Activated CD8-positive, alpha-beta memory T cell treated with anti-CD3 and anti-CD28 coated beads, Interleukin-2, amount 50 U/mL, for 4 hours (primary cell): Measurements from ENCODE around the gene SHISA5.
"Not testable (repeated sequence)": the region's sequence is repeated elsewhere in the genome, so short reads cannot be mapped to it uniquely, and the experiment has no call there.

Source experiments
- DNase-seq: peaks from one replicate; pipeline ENCODE4 v3.0.0-alpha.2; 2020

SHISA5 gene

DNA sequence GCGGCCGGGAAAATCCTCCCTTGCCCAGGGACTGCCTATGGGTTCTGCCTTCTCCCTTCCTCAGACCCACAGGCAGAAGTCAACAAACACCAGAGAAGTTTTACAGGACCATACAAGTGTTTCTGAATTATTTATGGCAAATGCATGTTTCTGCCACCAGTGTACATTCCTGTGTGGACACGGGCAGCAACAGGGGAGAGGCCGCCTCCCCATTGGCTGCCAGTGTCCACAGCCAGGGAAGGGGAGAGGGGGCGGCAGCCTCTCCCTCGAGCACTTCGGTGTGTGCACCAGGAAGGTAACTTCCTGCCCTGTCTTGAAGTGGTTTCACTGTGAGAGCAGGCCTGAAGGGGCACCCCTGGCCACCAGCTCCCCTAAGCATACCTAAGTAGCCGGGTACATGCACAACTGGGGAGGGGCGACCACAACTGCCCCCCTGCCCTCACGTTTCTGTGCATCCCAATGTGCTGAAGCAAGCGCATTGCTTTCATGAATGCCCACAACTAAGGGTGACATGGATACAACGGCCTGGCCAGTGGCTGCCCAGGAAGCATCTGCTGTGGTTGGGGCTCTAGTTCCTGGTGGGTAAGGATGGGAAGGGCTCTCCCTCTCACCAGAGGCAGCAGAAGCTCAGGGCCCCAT is 14.8 kb upstream of the SHISA5 start:
- no peak for DNase-seq

DNA sequence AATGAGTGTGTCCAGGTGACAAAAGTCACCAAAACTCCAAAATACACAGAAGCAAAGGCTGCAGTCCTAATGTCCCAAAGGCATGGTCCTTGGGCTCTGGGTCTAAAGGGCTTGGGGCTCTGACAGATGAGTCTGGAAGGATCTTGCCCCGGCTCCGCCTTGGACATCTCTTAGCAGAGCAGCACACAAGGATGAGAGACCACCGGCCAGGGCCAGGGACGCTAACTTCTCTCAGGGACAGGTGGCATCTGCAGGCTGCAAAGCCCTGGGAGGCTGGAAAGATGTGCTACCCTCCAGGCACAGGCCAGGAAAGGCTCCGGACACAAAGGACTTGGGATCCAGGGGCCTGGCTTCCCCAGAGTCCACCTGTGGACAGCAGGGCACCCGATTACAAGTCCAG is 14.1 kb upstream of the SHISA5 start:
- DNase-seq = no peak

DNA sequence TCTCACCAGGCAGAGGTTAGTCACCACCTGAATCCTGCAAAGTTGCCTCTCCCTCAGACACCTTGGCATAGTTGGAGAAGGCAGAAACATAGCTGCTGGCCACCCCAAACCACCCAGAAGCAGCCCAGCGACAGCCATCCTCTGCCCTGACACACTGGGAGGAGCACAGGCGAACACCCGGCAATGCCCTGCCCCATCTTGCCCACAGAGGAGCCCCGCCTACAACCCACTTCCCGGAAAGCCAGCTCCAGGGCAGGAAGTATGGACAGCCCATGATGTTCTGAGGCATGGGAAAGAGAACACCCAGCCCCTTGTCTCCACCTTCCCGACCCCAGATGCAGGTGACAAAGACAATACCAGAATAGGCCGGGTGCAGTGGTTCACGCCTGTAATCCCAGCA is 12.6 kb upstream of the SHISA5 start:
- DNase-seq = no peak

DNA sequence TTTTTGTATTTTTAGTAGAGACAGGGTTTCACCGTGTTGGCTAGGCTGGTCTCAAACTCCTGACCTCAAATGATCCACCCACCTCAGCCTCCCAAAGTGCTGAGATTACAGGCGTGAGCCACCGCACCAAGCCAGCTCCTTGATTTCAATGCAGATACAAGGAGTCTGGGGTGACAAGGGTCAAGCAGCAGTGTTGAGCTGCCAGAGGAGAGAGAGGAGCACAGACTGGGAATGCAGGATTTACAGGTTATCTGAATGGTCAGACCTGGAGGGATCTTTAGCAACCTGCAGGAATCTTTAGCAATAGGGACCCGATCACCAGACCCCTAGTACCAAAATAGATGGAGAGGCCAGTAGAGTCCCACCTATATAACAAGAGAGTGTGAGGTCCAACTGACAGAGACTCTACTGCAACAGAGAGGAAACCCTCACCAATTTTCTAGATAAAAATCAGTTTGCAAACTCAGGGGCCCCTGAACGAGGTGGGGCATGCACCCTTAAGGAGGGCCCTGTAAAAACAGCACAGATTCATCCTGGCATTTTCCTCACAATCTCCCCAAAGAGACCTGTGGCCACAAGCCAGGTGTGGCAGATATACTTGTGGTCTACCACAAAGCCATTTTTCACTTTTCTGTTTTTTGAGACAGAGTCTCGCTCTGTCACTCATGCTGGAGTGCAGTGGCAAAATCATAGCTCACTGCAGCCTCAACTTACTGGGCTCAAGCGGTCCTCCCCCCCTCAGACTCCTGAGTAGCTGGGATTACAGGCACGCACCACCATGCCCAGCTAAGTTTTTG is 10.7 kb upstream of the SHISA5 start:
- no peak for DNase-seq

DNA sequence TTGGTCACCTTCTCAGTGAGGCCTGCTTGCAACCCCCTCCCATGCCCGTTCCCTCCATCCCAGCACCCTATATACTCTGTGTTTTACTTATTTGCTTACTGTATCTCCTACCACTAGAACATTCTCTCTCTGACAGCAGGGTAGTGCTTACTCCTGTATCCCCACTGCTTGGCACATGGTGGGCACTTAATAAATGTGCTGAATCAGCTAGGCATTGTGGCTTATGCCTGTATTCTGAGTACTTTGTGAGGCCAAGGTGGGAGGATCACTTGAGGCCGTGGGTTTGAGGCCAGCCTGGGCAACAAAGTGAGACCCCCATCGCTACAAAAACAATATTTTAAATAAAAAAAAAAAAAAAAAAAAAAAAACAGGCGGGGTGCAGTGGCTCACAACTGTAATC is 7.6 kb upstream of the SHISA5 start:
- DNase-seq = no peak

DNA sequence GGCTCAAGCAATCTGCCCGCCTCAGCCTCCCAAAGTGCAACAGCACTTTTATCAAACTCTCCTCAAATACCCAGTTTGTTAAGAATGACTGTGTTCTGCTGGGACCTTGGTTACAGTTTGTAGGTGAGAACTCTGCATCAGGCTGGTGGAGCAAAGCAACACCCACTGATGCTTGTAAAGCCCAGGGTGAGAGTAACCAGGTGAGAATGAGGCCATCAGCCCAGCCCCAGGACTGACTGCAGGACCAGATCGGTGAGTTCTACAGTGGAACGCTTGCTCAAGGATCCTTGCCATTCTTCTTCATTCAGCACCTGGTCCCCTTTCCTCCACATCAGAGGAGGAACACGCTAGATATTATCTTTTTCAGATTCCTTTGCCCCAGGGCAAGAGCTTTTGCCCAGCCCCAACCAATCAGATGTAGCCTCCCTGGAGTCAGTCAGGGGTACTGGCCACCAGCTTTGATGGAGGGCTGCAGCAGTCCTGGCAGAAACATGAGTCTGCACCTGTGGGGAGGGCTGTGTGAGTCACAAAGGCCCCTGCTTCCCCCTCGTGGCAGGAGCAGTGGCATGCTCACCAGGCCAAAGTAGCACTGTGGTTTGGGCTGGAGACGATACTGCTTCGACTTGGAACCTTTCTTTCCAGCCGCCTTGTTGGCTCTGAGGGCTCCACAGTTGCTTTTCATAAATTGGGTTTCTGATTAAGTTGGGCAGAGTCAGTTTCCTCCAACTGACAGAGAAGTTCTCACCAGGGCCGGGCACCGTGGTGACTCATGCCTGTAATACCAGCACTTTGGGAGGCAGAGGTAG is 3.5 kb upstream of the SHISA5 start:
- DNase-seq = peak; percentile 75

DNA sequence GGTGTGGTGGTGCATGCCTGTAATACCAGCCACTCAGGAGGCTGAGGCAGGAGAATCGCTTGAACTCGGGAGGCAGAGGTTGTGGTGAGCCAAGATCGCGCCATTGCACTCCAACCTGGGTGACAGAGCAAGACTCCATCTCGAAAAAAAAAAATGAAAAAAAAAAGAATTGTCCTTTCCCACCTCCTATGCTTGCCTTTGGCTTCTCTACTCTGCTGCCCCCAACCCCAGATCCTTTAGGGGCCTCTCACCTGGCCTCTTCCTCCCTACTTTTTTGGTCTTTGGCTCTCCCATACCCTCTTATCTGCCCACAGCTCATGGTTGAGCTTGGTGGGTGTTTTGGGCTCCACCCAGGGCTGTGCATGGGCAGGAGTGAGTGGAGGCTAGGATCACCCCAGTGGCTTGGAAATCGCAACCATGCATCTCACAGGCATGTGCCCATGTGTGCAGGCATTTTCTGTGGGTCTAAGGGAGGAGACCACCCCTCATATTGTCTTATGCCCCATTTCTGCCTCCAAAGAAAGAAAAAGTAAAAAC is 2.1 kb upstream of the SHISA5 start:
- DNase-seq = no peak

DNA sequence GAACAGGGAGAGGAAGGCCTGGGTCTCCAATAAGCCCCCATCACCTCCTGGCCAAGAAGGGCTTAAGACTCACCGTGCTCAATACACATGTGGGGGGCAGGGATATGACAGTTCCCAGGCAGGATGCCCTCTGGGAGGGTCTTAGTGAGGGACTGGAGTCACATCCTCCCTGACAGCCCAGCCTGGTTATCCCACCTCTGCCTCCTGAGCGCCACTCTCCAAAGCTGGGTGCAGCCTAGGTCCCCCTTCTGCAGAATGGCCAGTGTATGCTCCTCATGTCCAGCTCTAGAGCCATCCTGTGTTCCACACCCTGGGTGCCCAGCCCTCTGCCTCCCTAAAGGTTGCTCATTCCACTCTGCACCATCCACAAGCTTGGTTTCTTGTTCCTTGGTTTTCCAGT is 1.2 kb upstream of the SHISA5 start:
- no peak for DNase-seq

DNA sequence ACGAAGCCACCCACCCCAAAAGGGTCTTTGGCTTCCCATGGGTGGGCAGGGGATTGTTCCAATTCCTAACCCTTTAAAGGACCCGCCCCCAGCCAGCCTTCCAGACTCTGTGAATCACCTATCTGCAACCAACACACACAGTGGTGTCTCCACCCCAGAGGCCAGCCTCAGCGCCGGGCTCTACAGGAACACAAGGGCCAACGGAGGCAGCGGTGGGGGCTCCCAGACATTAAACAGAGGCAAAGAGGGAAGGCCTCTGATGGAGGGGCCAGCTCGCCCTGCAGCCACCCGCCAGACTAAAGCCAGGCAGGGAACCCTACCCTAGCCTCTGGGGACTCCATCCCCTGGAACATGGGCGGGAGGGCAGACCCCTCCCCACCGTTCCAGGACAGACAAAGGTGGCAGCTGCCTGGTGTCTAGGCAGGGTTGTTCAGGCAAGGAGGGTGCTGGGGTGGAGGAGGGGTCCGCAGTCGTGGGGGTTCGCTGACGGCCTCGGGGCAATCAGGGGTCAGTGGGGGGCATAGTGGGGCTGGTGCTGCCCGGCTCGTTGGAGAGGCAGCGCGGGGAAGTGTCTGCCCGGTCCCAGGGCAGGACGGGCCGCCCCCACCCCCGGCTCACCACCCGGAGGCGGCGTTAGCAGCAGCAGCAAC is 448 bp downstream of the SHISA5 start:
- no peak for DNase-seq

DNA sequence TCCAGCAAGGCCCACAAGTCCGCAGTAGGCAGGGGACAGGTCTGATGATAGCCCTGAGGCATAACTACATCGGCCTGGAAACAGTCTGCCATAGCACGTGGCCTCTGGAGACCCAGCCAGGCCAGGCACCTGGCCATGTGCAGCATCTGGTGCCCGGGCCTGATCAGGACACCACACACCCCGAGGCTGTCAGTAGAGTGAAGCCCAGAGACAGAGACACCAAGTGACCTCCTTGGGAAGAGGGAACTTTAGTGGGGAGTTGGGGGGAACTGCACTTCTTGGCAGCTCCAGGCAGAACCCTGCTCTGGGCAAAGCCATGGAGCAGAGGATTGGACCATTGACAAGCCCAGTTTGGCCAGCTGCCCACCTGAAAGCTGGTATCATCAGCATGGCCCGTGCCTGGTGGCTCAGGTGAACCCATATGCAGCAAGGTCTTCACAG is 1.2 kb downstream of the SHISA5 start:
- DNase-seq = no peak

DNA sequence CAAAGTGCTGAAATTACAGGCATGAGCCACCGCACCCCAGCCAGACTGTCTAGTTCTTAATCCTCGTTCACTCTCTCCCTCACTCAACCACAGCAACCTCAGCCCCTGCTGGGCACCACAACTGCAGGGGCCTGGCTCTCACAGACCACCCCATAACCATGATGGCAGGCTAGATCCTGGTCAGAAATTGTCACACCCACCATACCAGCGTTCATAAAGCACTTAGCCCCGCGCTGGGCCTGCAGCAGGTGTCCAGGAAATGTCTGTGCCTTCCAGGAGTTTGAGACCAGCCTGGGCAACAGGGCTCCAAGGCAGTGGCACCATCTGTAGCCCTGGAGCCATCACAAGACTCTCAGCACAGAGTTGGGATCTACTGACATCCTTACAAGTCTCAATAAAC is 1.9 kb downstream of the SHISA5 start:
- DNase-seq = no peak

DNA sequence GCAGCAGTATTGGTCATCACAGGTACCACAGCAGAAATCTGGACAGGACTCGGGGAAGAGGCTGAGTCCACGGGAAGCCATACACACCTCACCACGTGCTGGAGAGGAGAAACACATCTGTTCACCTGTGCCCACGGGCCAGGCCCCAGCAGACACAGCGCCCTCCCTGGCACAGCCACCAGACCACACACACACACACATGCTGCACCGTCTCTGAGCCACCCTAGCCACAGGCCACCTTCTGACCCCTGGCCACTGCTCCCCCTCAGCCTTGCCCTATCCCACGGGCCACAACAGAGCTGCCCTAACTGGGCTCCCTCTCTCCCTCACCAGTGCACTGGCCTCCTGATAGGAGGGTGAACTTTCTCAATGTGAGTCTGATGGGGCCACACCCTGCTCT is 2.8 kb downstream of the SHISA5 start:
- no peak for DNase-seq

DNA sequence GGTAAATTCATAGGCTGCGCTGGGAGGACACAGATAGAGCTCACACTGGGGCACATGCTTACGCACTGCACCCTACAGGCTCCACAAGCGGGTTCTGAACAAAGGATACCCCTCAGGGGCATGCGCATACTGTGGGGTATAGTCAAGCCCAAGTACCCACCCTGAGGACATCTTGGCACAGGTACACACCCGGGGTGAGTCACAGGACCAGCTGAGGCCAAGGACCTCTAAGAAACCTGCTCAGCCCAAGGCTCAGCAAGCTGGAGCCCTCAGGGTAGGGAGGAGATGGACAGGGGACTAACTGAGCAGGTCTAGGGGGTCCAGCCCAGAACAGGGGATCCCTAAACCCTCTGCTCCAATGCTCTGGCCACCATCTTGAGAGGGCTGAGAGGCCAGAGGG is 3.3 kb downstream of the SHISA5 start:
- DNase-seq = no peak

DNA sequence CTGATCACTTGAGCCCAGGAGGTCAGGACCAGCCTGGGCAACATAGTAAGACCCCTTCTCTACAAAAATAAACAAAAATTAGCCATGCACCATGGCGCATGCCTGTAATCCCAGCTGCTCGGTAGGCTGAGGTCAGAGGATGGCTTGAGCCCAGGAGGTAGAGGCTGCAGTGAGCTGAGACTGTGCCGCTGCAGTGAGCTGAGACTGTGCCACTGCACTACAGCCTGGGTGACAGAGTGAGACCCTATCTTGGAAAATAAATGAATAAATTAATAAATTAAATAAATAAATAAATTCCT is 10.8 kb downstream of the SHISA5 start:
- DNase-seq = no peak

DNA sequence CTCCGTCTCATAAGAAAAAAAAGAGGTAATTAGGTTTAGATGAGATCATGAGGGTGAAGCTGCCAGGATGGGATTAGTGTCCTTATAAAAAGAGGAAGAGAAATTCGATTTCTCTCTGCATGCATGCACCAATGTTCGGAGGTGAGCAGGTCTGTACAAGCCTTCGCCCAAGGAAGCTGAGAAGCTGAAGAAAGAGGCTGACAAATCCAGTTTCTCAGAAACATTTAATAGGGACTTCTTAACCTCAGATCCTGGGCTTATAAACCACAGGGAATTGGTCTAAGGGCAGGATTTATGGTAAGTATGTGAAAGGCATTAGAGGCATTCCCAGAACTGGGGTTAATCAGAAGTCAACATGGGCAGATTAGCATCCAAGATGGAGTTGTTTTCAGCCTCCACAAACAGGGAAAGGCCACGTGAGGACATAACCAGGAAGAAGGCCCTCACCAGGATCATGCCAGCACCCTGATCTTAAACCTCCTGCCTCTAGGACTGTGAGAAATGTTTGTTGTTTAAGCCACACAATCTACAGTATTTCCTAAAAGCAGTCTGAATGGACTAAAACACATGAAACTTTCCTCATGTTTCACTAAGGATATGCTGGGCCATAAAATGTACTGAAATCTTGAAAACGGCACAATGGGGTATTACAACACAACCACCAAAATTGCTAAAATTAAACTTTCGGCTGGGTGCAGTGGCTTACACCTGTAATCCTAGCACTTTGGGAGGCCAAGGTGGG is 11.3 kb downstream of the SHISA5 start:
- DNase-seq = no peak

DNA sequence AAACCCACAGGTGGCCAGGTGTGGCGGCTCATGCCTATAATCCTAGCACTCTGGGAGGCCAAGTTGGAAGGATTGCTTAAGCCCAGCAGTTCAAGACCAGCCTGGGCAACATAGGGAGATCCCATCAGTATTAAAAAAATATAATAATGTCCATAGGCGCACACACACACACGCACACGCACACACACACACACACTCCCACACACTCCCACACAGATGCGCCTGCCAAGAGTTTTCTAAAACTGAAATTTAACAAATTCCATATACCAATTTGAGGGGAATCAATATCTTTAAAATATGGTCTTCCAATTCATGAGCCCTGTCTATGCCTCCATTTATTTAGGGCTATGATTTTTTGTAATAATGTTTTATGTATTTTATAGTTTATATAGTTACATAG is 17.0 kb downstream of the SHISA5 start:
- DNase-seq = no peak

DNA sequence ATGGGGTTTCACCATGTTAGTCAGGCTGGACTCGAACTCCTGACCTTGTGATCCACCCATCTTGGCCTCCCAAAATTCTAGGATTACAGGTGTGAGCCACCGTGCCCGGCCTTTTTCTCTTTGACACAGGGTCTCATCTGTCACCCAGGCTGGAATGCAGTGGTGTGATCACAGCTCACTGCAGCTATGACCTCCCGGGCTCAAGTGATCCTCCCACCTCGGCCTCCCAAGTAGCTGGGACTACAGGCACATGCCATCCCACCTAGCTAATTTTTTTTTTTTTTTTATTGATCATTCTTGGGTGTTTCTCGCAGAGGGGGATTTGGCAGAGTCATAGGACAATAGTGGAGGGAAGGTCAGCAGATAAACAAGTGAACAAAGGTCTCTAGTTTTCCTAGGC is 21.2 kb downstream of the SHISA5 start:
- not testable (repeated sequence) for DNase-seq

DNA sequence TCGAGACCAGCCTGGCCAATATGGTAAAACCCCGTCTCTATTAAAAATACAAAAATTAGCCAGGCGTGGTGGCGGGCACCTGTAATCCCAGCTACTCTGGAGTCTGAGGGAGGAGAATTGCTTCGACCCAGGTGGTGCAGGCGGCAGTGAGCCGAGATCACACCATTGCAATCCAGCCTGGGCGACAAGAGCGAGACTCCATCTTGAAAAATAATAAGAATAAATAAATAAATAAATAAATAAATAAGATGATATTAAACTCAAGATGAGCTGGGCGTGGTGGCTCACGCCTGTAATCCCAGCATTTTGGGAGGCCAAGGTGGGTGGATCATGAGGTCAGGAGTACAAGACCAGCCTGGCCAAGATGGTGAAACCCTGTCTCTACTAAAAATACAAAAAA is 23.1 kb downstream of the SHISA5 start:
- DNase-seq = not testable (repeated sequence)

DNA sequence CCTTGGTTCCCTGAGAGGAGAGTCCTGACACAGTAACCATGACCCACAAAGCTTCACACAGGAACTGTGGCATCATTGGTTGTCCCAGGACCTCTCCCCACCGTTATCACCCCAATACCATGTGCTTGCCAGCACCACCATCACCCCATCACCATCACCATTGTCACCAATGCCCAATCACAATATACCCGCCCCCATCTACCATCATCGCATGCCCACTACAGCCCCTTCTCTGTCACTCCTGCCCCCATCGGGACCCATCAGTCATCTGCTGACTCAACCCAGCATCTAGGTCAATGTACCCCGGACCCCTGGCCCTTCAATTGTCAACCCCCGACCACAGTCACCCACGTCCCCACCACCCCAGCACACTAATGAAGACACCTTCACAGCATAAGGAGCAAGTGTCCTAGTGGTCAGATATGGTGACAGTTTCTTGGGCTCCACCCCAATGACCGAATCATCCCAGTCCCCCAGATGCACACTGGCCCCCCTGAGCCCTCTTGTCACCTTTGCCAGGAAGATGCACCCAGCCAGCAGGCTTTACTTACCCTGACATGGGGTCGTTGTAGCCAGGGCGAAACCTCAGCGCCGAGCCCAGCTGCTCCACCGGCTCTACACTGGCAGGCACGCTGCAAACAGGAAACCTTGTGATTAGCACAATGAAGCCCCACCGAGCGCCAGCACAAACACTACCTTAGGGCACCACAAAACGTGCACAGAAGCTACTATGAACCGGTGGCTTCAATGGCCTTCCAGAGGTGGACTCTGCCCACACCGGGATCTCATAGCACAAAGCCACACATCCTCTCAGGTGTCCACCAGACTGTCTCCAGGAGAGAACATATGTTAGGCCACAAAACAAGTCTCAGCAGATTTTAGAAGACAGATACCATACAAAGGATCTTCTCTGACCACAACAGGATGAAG is 25.1 kb downstream of the SHISA5 start:
- DNase-seq = peak; percentile 50

DNA sequence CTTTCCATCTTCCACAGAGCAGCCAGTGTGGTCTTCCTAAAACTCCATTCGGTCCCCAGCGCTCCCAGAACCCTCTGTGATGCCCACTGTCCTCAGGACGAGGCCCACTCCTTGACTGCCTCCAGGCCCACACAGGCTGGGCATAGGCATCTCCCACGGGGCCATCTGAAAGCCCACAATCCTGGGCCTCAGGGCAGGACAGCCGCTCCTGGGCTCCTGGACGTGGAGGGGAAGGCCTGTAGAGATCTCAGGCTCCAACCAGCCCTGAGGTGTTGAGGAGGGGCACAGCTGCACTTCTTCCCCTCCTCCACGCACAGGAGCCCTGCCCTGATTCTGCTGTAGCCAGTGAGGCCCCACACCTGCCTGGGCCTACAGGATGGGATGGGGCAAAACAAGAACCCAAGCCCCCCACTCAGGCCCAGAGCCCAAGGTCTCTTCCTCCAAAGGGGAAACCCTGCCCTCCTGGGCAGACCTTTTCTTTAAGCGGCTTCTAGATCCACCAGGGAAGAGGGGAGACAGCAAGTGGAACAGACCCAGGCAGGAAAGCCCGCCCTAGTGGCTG is 25.9 kb downstream of the SHISA5 start:
- DNase-seq = no peak

DNA sequence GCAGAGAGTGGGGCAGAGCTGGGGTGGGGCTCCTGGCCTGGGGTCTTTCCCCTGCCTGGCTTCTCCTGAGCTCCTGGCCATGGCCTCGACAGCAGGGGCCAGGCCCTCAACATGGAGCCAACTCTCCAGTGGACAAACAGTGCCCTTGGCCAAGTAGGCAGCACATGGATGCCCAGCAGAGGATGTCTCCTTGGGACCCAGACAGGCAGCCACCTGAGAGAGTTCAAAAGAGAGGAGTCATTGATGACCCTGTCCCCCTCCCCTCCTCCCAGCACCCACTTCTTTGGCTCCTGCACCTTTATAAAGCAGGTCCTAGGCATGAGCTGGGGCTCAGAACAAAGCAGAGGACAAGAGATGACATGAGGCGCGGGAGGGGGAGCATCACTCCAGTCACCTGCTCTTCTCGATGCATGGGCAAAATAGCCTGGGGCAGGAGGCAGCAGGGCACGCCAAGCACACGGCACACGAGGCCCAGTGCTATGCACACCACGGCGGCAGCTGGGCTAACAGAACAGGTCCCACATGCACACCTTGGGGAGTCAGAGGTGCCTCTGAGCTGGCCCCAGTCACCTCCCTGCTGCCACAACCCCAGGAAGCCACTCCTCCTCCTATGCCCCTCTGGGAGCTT is 27.4 kb downstream of the SHISA5 start:
- no peak for DNase-seq
